Stimulated activated CD8-positive, alpha-beta memory T cell treated with anti-CD3 and anti-CD28 coated beads, Interleukin-12 subunit alpha, Interleukin-12 subunit beta, amount 100 ng/mL, for 24 hours (primary cell): Measurements from ENCODE around the gene NAA20.

Experiments
- DNase-seq: peaks from one replicate; pipeline ENCODE4 v3.0.0-alpha.2; 2020; ENCODE audit errors: extremely low read depth

The NAA20 gene

GRCh38 chr20:20073801-20074371 is 56.7 kb downstream of the NAA20 start:
- DNase-seq = no peak

- no peak for DNase-seq
Observed at GRCh38 chr20:20075032-20075431, 57.9 kb downstream of the NAA20 start.

- no peak for DNase-seq
Observed at GRCh38 chr20:20076297-20077065, 59.3 kb downstream of the NAA20 start.

GRCh38 chr20:20078041-20078440 is 60.9 kb downstream of the NAA20 start:
- no peak for DNase-seq

GRCh38 chr20:20079102-20079784 is 62.1 kb downstream of the NAA20 start:
- no peak for DNase-seq
